Uterus (tissue), 4 donors: ENCODE measurements around the gene ANKRD39. TPM values are rescaled to one million over a fixed set of nuclear protein-coding genes. Genes with fewer than 3 reads are reported as not detected.

ENCODE experiments used
- DNase-seq, 2 donors: peaks; one replicate each; pipeline ENCODE4 v3.0.0-alpha.2; 2019 to 2020
- H3K27ac ChIP-seq, 2 donors: fragments of 200-600 bp; sonication (generic); 1 replicate in 1 of 2; 2 replicates in 1 of 2; pipeline ENCODE4 v1.5.1; 2016 to 2018
- H3K27me3 ChIP-seq, 2 donors: fragments of 200-600 bp; sonication (generic); one replicate each; pipeline ENCODE4 v1.5.1; 2018 to 2019; ENCODE audit warnings: control low read depth in 1 of 2
- H3K36me3 ChIP-seq, 2 donors: fragments of 200-600 bp; sonication (generic); one replicate each; pipeline ENCODE4 v1.5.1; 2019; ENCODE audit warnings: control low read depth in 1 of 2
- H3K4me1 ChIP-seq, 2 donors: fragments of 200-600 bp; sonication (generic); one replicate each; pipeline ENCODE4 v1.5.1; 2018 to 2019; ENCODE audit warnings: control low read depth in 1 of 2
- H3K4me3 ChIP-seq, 2 donors: fragments of 200-600 bp; sonication (generic); 1 replicate in 1 of 2; 2 replicates in 1 of 2; pipeline ENCODE4 v1.5.1; 2018 to 2019; ENCODE audit warnings: mild to moderate bottlenecking in 1 of 2
- H3K9me3 ChIP-seq, 2 donors: fragments of 200-600 bp; sonication (generic); one replicate each; pipeline ENCODE4 v1.5.1; 2019; ENCODE audit warnings: control low read depth in 1 of 2
- POLR2A ChIP-seq, 2 donors: fragments of 450-650 bp; IDR thresholded peaks; one replicate each; pipeline ENCODE4 v1.6.1; 2016; ENCODE audit warnings: antibody characterized with exemption in 2 of 2, mild to moderate bottlenecking in 1 of 2, moderate library complexity in 1 of 2
- intact Hi-C: fragments of 100-400 bp; cut with DNase I; formaldehyde crosslinking; loops from one replicate; pipeline ENCODE4 v1.15.1; 2023; ENCODE audit warnings: low total_unique reads
- total RNA-seq, 4 donors: library from RNA; depleted of rRNA in 3 of 4; stranded (reverse); fragments of >200 nt in 3 of 4; gene quantifications; one replicate each; pipeline versions ENCODE4 v1.1.0 to v1.2.4, GENCODE V29; 2014 to 2023
- TF ChIP-seq, protein P1 (sequence below), 4 experiments: fragments of 200-600 bp in 2 of 4; fragments of 450-650 bp in 2 of 4; sonication (generic) in 2 of 4; IDR thresholded peaks; one replicate each; pipeline ENCODE4 v1.5.1; 2016 to 2019; ENCODE audit warnings: antibody characterized with exemption in 4 of 4, mild to moderate bottlenecking in 2 of 4, moderate library complexity in 1 of 4
- donor health status: DM: yes; HTN: yes; CAD: no.

Gene ANKRD39
- total RNA-seq, 4 donors from 2014 or later: 4.7 to 162 (median 16.9) TPM

DNA sequence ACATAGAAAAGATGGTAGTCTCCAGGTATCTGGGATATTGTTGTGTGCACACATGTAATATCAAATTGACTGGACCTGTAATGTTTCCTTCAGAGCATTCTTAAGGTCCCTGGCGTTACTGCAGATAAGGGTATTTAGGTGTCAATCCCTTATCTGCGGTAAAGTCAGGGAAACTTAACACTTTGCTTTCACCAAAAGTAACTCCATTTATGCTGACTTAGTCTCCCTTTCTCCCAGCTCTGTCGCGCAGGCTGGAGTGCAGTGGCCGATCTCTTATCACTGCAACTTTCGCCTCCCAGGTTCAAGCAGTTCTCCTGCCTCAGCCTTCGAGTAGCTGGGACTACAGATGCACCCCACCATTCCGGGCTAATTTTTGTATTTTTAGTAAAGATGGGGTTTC, 39.9 kb downstream of the ANKRD39 start:
- intact Hi-C loops: loop anchor here (10.0 kb wide), 1 partner anchor 53 kb away; the partner anchor contains the start of gene CNNM4
- H3K4me1 ChIP-seq: peaks cover 10 to 25% of the 10 kb centered on the region in 2 donors
- peak overlapping the region; percentile 59 to 93 for H3K4me3 ChIP-seq
- no peaks in the 10 kb centered on the region for H3K27me3 ChIP-seq
- no peak for TF ChIP-seq POLR2A (IDR thresholded peaks at IDR 0.05)
- TF ChIP-seq, protein P1, sequence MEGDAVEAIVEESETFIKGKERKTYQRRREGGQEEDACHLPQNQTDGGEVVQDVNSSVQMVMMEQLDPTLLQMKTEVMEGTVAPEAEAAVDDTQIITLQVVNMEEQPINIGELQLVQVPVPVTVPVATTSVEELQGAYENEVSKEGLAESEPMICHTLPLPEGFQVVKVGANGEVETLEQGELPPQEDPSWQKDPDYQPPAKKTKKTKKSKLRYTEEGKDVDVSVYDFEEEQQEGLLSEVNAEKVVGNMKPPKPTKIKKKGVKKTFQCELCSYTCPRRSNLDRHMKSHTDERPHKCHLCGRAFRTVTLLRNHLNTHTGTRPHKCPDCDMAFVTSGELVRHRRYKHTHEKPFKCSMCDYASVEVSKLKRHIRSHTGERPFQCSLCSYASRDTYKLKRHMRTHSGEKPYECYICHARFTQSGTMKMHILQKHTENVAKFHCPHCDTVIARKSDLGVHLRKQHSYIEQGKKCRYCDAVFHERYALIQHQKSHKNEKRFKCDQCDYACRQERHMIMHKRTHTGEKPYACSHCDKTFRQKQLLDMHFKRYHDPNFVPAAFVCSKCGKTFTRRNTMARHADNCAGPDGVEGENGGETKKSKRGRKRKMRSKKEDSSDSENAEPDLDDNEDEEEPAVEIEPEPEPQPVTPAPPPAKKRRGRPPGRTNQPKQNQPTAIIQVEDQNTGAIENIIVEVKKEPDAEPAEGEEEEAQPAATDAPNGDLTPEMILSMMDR (IDR thresholded peaks at IDR 0.05): no peak
- no peak for DNase-seq
- no peak overlapping the region for H3K27ac ChIP-seq
- no peaks in the 10 kb centered on the region for H3K36me3 ChIP-seq
- H3K9me3 ChIP-seq: no peaks in the 10 kb centered on the region

DNA sequence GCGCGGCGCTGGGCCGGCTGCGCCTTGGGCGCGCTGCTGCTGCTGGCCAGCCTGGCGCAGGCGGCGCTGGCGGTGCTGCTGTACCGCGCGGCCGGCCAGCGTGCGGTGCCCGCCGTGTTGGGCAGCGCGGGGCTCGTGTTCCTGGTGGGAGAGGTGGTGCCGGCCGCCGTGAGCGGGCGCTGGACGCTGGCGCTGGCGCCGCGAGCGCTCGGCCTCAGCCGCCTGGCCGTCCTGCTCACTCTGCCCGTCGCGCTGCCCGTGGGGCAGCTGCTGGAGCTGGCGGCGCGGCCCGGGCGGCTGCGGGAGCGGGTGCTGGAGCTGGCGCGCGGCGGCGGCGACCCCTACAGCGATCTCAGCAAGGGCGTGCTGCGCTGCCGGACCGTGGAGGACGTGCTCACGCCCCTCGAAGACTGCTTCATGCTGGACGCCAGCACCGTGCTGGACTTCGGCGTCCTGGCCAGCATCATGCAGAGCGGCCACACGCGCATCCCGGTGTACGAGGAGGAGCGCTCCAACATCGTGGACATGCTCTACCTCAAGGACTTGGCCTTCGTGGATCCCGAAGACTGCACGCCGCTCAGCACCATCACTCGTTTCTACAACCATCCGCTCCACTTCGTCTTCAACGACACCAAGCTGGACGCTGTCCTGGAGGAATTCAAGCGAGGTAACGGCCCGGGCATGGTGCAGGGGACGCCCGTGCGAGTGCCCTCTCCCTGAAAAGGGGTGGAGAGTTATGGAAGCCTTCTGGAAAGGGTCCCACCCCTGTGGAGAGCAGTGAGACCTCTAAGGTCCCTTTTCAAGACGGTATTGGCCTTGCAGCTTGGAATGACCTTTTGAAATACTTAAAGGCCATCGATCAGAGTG, 40.7 kb downstream of the ANKRD39 start:
- intact Hi-C loops: loop anchor here (10.0 kb wide), 1 partner anchor 52 kb away; the partner anchor contains the start of gene CNNM4
- Histone ChIP-seq H3K9me3 (no peaks in the 10 kb centered on the region), H3K27ac (peak overlapping the region; percentile 27 to 94), H3K4me1 (peaks cover 10 to 25% of the 10 kb centered on the region in 2 donors), H3K4me3 (peak overlapping the region; percentile 59 to 93), H3K36me3 (no peaks in the 10 kb centered on the region), H3K27me3 (no peaks in the 10 kb centered on the region)
- no peak for DNase-seq
- TF ChIP-seq POLR2A (IDR thresholded peaks at IDR 0.05): no peak
- TF ChIP-seq, protein P1 (IDR thresholded peaks at IDR 0.05): no peak

DNA sequence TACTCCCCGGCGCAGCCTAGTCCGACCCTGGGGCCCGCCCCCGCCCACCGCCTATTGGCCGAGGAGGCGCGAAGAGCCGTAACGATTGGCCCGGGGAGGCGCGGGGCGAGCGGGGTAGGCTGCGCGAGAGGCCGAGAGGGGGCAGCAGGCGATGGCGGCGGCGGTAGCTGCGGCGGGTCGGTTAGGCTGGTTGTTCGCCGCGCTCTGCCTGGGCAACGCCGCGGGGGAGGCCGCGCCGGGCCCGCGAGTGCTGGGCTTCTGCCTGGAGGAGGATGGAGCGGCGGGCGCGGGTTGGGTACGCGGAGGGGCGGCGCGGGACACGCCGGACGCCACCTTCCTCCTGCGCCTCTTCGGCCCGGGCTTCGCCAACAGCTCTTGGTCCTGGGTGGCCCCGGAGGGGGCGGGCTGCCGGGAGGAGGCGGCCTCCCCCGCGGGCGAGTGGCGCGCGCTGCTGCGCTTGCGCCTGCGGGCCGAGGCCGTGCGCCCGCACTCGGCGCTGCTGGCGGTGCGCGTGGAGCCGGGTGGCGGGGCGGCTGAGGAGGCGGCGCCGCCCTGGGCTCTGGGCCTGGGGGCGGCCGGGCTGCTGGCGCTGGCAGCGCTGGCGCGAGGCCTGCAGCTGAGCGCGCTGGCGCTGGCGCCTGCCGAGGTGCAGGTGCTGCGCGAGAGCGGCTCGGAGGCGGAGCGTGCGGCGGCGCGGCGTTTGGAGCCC, 41.5 kb downstream of the ANKRD39 start, which contains the start of gene CNNM3:
Gene CNNM3 (plus strand): TSS at position 142 of the 709 bp plus-strand sequence. CDS start 10 bp downstream, at position 152.
- no peaks in the 10 kb centered on the region for H3K9me3 ChIP-seq

DNA sequence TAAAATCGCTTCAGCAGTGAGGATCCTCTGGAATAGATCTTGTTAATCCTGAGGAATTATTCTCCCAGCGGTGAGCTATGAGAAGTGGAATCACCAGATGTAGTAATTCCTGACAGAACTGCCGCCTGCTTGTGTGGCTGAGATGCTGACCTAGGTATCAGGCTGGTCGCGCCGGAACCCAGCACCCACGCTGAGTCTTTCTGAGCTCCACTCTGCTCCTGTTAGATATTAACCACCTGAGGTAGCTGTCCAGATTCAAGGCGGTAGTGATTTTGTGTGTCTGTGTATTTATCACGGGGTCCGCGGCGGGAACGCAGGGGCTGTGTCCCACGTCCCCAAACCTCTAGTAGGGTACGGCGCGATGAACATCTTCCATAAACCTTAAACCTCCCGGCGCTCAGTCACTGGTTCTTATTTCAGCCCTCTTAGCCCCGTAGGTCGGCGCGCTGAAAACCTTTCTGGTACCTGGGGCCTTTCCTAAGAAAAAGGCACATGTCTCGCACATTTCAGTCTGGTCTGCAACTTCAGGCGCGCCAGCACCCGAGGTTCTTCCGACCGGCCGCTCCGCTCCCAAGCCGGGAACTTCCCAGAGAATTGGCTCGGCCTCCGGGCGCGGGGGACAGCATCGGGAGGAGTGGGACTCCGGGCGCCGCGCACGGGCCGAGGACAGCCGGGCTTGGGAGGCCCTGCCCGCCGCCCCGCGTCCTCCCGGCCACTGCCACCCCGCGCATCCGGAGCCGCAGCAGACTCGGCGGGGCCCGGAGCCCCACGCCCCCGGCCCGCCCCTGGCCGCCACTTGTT, 42.3 kb downstream of the ANKRD39 start:
- no peak for TF ChIP-seq POLR2A (IDR thresholded peaks at IDR 0.05)
- TF ChIP-seq, protein P1 (IDR thresholded peaks at IDR 0.05): no peak
- intact Hi-C loops: loop anchor here (10.0 kb wide), 1 partner anchor 51 kb away; the partner anchor contains the start of gene CNNM4

More for the DNA sequence above, 41.5 kb downstream of the ANKRD39 start, which contains the start of gene CNNM3:
- no peaks in the 10 kb centered on the region for H3K36me3 ChIP-seq
- peak within 1 kb of the TSS; percentile 59 to 93 for H3K4me3 ChIP-seq
- peak; percentile 95 for DNase-seq
- H3K4me1 ChIP-seq: peaks cover 10 to 25% of the 10 kb centered on the region in 2 donors
- no peaks in the 10 kb centered on the region for H3K27me3 ChIP-seq
- peak; percentile 77 to 89 for TF ChIP-seq POLR2A (IDR thresholded peaks at IDR 0.05)
- TF ChIP-seq, protein P1 (IDR thresholded peaks at IDR 0.05): peak; percentile 57 to 83 (median 71)
- H3K27ac ChIP-seq: peak within 1 kb of the TSS; percentile 94 to 98
- intact Hi-C loops: loop anchor here (10.0 kb wide), 1 partner anchor 51 kb away; the partner anchor contains the start of gene CNNM4

More for the DNA sequence above, 42.3 kb downstream of the ANKRD39 start:
- DNase-seq: no peak
- peak overlapping the region; percentile 59 to 93 for H3K4me3 ChIP-seq
- H3K9me3 ChIP-seq: no peaks in the 10 kb centered on the region
- no peaks in the 10 kb centered on the region for H3K36me3 ChIP-seq
- peak overlapping the region; percentile 94 to 98 for H3K27ac ChIP-seq
- H3K27me3 ChIP-seq: no peaks in the 10 kb centered on the region
- peaks cover 10 to 25% of the 10 kb centered on the region in 2 donors for H3K4me1 ChIP-seq
